Liver (tissue), 3 donors: Measurements from ENCODE around the gene RTF1.

ENCODE experiments used
- CTCF ChIP-seq: fragments of 150-350 bp; IDR thresholded peaks from 2 replicates; pipeline ENCODE4 v1.5.1; 2017; ENCODE audit warnings: improper control_type of control experiment, low read depth, low read length; ENCODE audit not compliant: missing input control
- JUND ChIP-seq, 2 donors: IDR thresholded peaks; 2 replicates each; pipeline ENCODE4 v1.6.1; 2016; ENCODE audit warnings: antibody characterized with exemption in 2 of 2
- donor health status: healthy.
- donor health status: healthy.

- TF ChIP-seq CTCF: no peak
- TF ChIP-seq JUND (IDR thresholded peaks at IDR 0.05): no peak
Observed at GRCh38 chr15:41505776-41506175, 88.9 kb downstream of the RTF1 start.
